ENCODE data around the gene GRIN1. TPM values are rescaled to one million over a fixed set of nuclear protein-coding genes. Genes with fewer than 3 reads are reported as not detected.

The GRIN1 gene
- total and polyA plus RNA-seq, 4 donors = 0.06 to 0.51 (median 0.34) TPM

DNA sequence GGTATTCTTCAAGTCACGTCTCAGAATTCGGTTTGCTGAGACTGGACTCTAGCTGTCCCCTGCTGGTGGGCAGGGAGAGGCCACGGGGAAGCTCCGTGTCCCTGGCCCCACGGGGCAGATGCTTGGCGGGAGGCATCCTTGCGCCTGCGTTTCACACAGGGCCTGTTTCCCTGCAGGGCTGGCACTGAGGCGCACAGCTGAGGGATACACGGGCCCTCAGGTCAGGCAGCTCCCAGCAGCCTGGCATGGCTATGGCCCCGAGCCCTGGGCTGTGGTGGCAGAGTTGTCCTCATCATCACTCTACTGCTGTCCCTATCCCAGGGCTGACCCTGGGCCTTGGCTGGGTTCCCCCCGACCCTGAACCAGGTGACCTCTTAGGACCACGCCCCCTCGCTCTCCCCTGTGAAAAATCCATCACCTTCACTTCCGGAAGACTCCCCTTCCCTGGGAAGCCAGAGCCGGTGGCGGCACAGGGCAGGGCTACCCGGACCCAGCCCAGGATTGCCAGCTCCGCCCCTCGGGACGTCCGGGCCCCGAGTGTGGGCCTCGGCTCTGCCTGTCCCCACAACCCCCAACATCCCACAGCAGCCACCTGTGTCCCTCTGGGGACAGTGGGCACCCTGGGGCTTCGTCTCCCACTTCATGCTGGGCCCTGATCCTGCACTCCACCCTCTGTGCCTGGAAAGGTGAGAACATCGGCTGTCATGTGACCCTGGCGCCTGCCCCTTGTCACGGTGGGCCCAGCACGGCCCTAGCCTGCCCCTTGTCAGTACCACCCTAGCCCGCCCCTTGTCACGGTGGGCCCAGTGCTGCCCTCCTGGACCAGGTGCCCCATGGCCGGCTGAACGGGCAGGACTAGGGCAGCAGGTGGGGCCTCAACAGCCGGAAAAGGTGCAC is 29.5 kb upstream of the GRIN1 start:
- Histone ChIP-seq H3K9ac (ENCODE audit: insufficient read depth in 1 of 2, low read length in 2 of 2) (no peak overlapping the region), H3K4me1 (ENCODE audit: control insufficient read depth in 5 of 5, insufficient read depth in 5 of 5, low read length in 5 of 5) (peaks cover 0 to 4% (median 0%) of the 10 kb centered on the region in 5 donors), H3K27me3 (ENCODE audit: control insufficient read depth in 3 of 3, insufficient read depth in 3 of 3, low read length in 2 of 3) (peaks cover 0 to 4% (median 2%) of the 10 kb centered on the region in 3 donors), H3K27ac (ENCODE audit: low read depth in 1 of 2, low read length in 1 of 2) (no peak overlapping the region), H3K9me3 (ENCODE audit: control insufficient read depth in 4 of 4, insufficient read depth in 3 of 4, low read length in 3 of 4) (no peaks in the 10 kb centered on the region), H3K4me3 (no peak overlapping the region), H3K36me3 (ENCODE audit: control insufficient read depth in 4 of 4, insufficient read depth in 4 of 4, low read length in 4 of 4) (peaks cover under 1 to 81% (median 8%) of the 10 kb centered on the region in 4 donors)
- ATAC-seq (ENCODE audit: insufficient read depth, low FRiP score) (no peak), DNase-seq (no peak)
- WGBS, 2 donors = 84 to 89% methylated on average over 34 of the region's 34 CpGs
- TF ChIP-seq, protein P1, sequence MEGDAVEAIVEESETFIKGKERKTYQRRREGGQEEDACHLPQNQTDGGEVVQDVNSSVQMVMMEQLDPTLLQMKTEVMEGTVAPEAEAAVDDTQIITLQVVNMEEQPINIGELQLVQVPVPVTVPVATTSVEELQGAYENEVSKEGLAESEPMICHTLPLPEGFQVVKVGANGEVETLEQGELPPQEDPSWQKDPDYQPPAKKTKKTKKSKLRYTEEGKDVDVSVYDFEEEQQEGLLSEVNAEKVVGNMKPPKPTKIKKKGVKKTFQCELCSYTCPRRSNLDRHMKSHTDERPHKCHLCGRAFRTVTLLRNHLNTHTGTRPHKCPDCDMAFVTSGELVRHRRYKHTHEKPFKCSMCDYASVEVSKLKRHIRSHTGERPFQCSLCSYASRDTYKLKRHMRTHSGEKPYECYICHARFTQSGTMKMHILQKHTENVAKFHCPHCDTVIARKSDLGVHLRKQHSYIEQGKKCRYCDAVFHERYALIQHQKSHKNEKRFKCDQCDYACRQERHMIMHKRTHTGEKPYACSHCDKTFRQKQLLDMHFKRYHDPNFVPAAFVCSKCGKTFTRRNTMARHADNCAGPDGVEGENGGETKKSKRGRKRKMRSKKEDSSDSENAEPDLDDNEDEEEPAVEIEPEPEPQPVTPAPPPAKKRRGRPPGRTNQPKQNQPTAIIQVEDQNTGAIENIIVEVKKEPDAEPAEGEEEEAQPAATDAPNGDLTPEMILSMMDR (IDR thresholded peaks at IDR 0.05; ENCODE audit: control extremely low read depth, extremely low read depth) = no peak

DNA sequence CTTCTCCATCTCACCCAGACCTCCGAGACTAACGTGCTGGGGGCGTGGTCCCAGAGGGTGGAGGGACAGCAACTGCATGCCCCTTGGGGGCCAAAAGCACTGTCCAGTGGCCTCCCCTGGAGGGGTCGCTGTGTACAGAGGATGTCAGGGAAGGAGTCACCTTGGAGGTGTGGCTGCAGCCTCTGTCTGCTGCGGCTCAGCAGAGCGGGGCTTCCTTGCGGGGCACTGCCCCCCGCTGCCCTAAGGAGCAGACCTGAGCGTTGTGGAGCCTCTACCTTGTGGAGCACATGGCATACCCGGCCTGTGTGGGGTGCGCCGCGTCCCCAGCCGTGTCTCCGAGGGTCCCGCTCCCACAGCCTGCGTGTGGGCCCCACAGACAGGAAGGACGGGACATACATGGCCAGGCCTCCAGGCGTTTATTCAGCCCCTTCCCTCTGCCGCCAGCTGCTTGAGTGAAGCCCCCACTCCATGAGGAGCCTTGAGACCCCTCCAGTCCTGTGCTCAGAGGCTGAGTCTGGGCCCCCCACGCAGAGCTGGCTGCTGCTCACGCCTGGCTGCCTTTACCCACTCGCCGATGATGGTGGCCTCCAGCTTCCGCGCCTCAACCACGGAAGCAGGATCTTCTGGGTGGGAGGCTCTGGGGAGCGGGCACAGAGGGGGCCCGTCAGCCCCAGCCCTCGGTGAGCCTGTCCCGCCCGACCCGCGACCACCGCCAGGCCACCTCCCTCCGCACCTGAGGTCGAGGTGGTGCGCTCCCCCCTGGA is 28.6 kb upstream of the GRIN1 start:
- no peak for DNase-seq
- no peak overlapping the region for H3K27ac ChIP-seq (ENCODE audit: low read depth in 1 of 2, low read length in 1 of 2)
- TF ChIP-seq, protein P1 (IDR thresholded peaks at IDR 0.05; ENCODE audit: control extremely low read depth, extremely low read depth) = no peak
- 91 to 93% methylated on average over 38 of the region's 38 CpGs for WGBS, 2 donors
- peaks cover 0 to 8% (median 3%) of the 10 kb centered on the region in 3 donors for H3K27me3 ChIP-seq (ENCODE audit: control insufficient read depth in 3 of 3, insufficient read depth in 3 of 3, low read length in 2 of 3)
- H3K4me1 ChIP-seq (ENCODE audit: control insufficient read depth in 5 of 5, insufficient read depth in 5 of 5, low read length in 5 of 5) = peaks cover 0 to 11% (median 0%) of the 10 kb centered on the region in 5 donors
- peaks cover 0 to 74% (median 8%) of the 10 kb centered on the region in 4 donors for H3K36me3 ChIP-seq (ENCODE audit: control insufficient read depth in 4 of 4, insufficient read depth in 4 of 4, low read length in 4 of 4)
- no peak overlapping the region for H3K4me3 ChIP-seq
- H3K9me3 ChIP-seq (ENCODE audit: control insufficient read depth in 4 of 4, insufficient read depth in 3 of 4, low read length in 3 of 4) = no peaks in the 10 kb centered on the region
- H3K9ac ChIP-seq (ENCODE audit: insufficient read depth in 1 of 2, low read length in 2 of 2) = no peak overlapping the region
- ATAC-seq (ENCODE audit: insufficient read depth, low FRiP score) = no peak

DNA sequence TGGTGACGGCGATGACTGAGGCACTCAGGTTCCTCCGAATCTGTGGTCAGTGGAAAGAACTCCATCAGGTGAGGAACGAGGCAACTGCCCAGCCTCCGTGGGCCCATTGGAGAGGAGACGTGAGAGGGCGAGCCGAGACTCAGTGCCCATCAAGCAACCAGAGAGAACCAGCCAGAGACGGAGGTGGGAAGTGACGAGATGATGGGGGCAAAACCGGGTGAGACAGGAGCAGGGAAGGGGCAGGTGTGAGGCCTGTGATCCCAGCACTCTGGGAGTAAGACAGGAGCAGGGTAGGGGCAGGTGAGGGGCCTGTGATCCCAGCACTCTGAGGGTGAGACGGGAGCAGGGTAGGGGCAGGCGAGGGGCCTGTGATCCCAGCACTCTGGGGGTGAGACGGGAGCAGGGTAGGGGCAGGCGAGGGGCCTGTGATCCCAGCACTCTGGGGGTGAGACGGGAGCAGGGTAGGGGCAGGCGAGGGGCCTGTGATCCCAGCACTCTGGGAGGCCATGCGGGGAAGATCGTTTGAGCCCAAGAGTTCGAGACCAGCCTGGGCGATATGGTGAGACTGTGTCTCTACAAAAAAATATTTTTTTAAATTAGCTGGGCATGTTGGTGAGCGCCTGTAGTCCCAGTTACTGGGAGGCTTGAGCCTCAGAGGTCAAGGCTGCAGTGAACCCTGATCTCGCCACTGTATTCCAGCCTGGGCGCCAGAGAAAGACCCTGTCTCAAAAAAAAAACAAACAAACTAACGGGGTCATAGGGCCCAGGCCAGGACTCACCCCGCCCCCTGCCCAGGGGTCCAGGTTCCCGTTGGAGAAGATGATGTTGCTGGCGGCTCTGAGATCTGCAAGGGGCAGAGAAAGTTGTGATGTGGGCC is 27.8 kb upstream of the GRIN1 start:
- WGBS, 2 donors = 89 to 94% methylated on average over 28 of the region's 28 CpGs
- DNase-seq = no peak
- H3K36me3 ChIP-seq (ENCODE audit: control insufficient read depth in 4 of 4, insufficient read depth in 4 of 4, low read length in 4 of 4) = peaks cover 0 to 65% (median 6%) of the 10 kb centered on the region in 4 donors

More for the DNA sequence above, 27.8 kb upstream of the GRIN1 start:
- H3K27me3 ChIP-seq (ENCODE audit: control insufficient read depth in 3 of 3, insufficient read depth in 3 of 3, low read length in 2 of 3) = peaks cover 0 to 10% (median 6%) of the 10 kb centered on the region in 3 donors
- no peak overlapping the region for H3K27ac ChIP-seq (ENCODE audit: low read depth in 1 of 2, low read length in 1 of 2)
- H3K9ac ChIP-seq (ENCODE audit: insufficient read depth in 1 of 2, low read length in 2 of 2) = no peak overlapping the region
- TF ChIP-seq, protein P1 (IDR thresholded peaks at IDR 0.05; ENCODE audit: control extremely low read depth, extremely low read depth) = no peak
- no peak overlapping the region for H3K4me3 ChIP-seq
- H3K9me3 ChIP-seq (ENCODE audit: control insufficient read depth in 4 of 4, insufficient read depth in 3 of 4, low read length in 3 of 4) = no peaks in the 10 kb centered on the region
- peaks cover 0 to 11% (median 0%) of the 10 kb centered on the region in 5 donors for H3K4me1 ChIP-seq (ENCODE audit: control insufficient read depth in 5 of 5, insufficient read depth in 5 of 5, low read length in 5 of 5)
- no peak for ATAC-seq (ENCODE audit: insufficient read depth, low FRiP score)
